Neural progenitor cell (in vitro differentiated cells): Measurements from ENCODE around the gene MAP3K19.

Source experiments
- CTCF ChIP-seq: fragments of 200-600 bp; sonication (generic); IDR thresholded peaks from 2 replicates; pipeline ENCODE4 v1.5.1; 2017; ENCODE audit warnings: antibody characterized with exemption, mild to moderate bottlenecking
- EZH2 ChIP-seq: fragments of 200-600 bp; sonication (generic); IDR thresholded peaks from 2 replicates; pipeline ENCODE4 v1.6.1; 2017; ENCODE audit warnings: antibody characterized with exemption, mild to moderate bottlenecking, moderate library complexity
- EZH2phosphoT487 ChIP-seq: fragments of 200-600 bp; sonication (generic); IDR thresholded peaks from 2 replicates; pipeline ENCODE4 v1.6.1; 2017; ENCODE audit warnings: antibody characterized with exemption

- TF ChIP-seq CTCF (no peak), EZH2 (no peak), EZH2phosphoT487 (no peak)
These were observed 36.9 kb downstream of the MAP3K19 start for GRCh38 chr2:135010200-135010942.
